IgD-negative memory B cell (primary cell): ENCODE measurements around the gene FBXO2. TPM values are rescaled to one million over a fixed set of nuclear protein-coding genes. Genes with fewer than 3 reads are reported as not detected.

ENCODE experiments used
- H3K27ac Mint-ChIP-seq, 3 donors: one replicate each; pipeline ENCODE4 v1.8.0; 2020 to 2022; ENCODE audit warnings: mild to moderate bottlenecking in 3 of 3, mixed read lengths in 3 of 3, moderate library complexity in 1 of 3
- H3K27me3 Mint-ChIP-seq: one replicate; pipeline ENCODE4 v1.8.0; 2021; ENCODE audit warnings: mixed read lengths
- H3K36me3 Mint-ChIP-seq: one replicate; pipeline ENCODE4 v1.8.0; 2020; ENCODE audit warnings: mild to moderate bottlenecking, mixed read lengths
- H3K4me1 Mint-ChIP-seq, 3 donors: one replicate each; pipeline ENCODE4 v1.8.0; 2020 to 2022; ENCODE audit warnings: mixed read lengths in 3 of 3, mild to moderate bottlenecking in 1 of 3
- H3K4me3 Mint-ChIP-seq, 4 donors: one replicate each; pipeline ENCODE4 v1.8.0; 2020 to 2022; ENCODE audit warnings: mild to moderate bottlenecking in 4 of 4, mixed read lengths in 4 of 4, moderate library complexity in 3 of 4
- H3K9me3 Mint-ChIP-seq, 3 donors: one replicate each; pipeline ENCODE4 v1.8.0; 2020 to 2021; ENCODE audit warnings: mixed read lengths in 3 of 3, mild to moderate bottlenecking in 1 of 3
- polyA plus RNA-seq: library from polyadenylated mRNA; unstranded; fragments of 300-500 nt; fragmentation: Illumina TruSeq; gene quantifications from one replicate; pipeline ENCODE4 v1.2.3, GENCODE V29; 2021

FBXO2 gene
- polyA plus RNA-seq, 1 donor from 2014 or later, result 18.0 TPM

- Mint-ChIP-seq H3K4me3 (no peak overlapping the region), H3K36me3 (no peaks in the 10 kb centered on the region), H3K9me3 (no peaks in the 10 kb centered on the region), H3K4me1 (peaks cover 5 to 14% (median 8%) of the 10 kb centered on the region in 3 donors), H3K27ac (no peak overlapping the region), H3K27me3 (peaks cover 5% of the 10 kb centered on the region)
Measured at GRCh38 chr1:11638121-11638520, 16.1 kb downstream of the FBXO2 start.

- Mint-ChIP-seq H3K36me3 (peaks cover 2% of the 10 kb centered on the region), H3K4me1 (peaks cover 10 to 13% (median 10%) of the 10 kb centered on the region in 3 donors), H3K27ac (peak overlapping the region in 1 of 3 donors; percentile 14), H3K27me3 (peaks cover 3% of the 10 kb centered on the region), H3K9me3 (no peaks in the 10 kb centered on the region), H3K4me3 (peak overlapping the region in 1 of 4 donors; percentile 84)
Measured at GRCh38 chr1:11634365-11635192, 19.6 kb downstream of the FBXO2 start.

- Mint-ChIP-seq H3K36me3 (peaks cover 2% of the 10 kb centered on the region), H3K27me3 (peaks cover 12% of the 10 kb centered on the region), H3K9me3 (no peaks in the 10 kb centered on the region), H3K4me3 (peak overlapping the region in 1 of 4 donors; percentile 17), H3K27ac (no peak overlapping the region), H3K4me1 (peaks cover 1 to 5% (median 5%) of the 10 kb centered on the region in 3 donors)
Measured at GRCh38 chr1:11629184-11630016, 24.8 kb downstream of the FBXO2 start.

GRCh38 chr1:11628767-11629166 lies 25.5 kb downstream of the FBXO2 start:
- no peak overlapping the region for H3K4me3 Mint-ChIP-seq
- peaks cover 0 to 5% (median 1%) of the 10 kb centered on the region in 3 donors for H3K4me1 Mint-ChIP-seq
- peak overlapping the region in 1 of 3 donors; percentile 13 for H3K27ac Mint-ChIP-seq
- H3K9me3 Mint-ChIP-seq, result no peaks in the 10 kb centered on the region
- peaks cover 13% of the 10 kb centered on the region for H3K27me3 Mint-ChIP-seq
- peaks cover 2% of the 10 kb centered on the region for H3K36me3 Mint-ChIP-seq

- Mint-ChIP-seq H3K4me1 (peaks cover 0 to 4% (median 1%) of the 10 kb centered on the region in 3 donors), H3K27me3 (peaks cover 20% of the 10 kb centered on the region), H3K4me3 (no peak overlapping the region), H3K27ac (no peak overlapping the region), H3K36me3 (peaks cover 2% of the 10 kb centered on the region), H3K9me3 (peaks cover 0 to 2% (median 0%) of the 10 kb centered on the region in 3 donors)
Measured at GRCh38 chr1:11626551-11626950, 27.7 kb downstream of the FBXO2 start.

GRCh38 chr1:11623702-11624101 lies 30.5 kb downstream of the FBXO2 start:
- Mint-ChIP-seq H3K4me1 (no peaks in the 10 kb centered on the region), H3K27me3 (peaks cover 25% of the 10 kb centered on the region), H3K4me3 (no peak overlapping the region), H3K36me3 (no peaks in the 10 kb centered on the region), H3K9me3 (peaks cover 0 to 2% (median 1%) of the 10 kb centered on the region in 3 donors), H3K27ac (no peak overlapping the region)

GRCh38 chr1:11622398-11622797 lies 31.8 kb downstream of the FBXO2 start:
- Mint-ChIP-seq H3K4me1 (no peaks in the 10 kb centered on the region), H3K36me3 (no peaks in the 10 kb centered on the region), H3K27ac (no peak overlapping the region), H3K9me3 (peaks cover 0 to 2% (median 1%) of the 10 kb centered on the region in 3 donors), H3K4me3 (no peak overlapping the region), H3K27me3 (peaks cover 29% of the 10 kb centered on the region)

GRCh38 chr1:11620924-11621323 lies 33.3 kb downstream of the FBXO2 start:
- H3K36me3 Mint-ChIP-seq, result no peaks in the 10 kb centered on the region
- no peak overlapping the region for H3K4me3 Mint-ChIP-seq
- H3K9me3 Mint-ChIP-seq, result peaks cover 0 to 2% (median 1%) of the 10 kb centered on the region in 3 donors
- peaks cover 25% of the 10 kb centered on the region for H3K27me3 Mint-ChIP-seq
- H3K4me1 Mint-ChIP-seq, result no peaks in the 10 kb centered on the region
- H3K27ac Mint-ChIP-seq, result no peak overlapping the region

GRCh38 chr1:11620405-11620804 lies 33.8 kb downstream of the FBXO2 start:
- H3K27ac Mint-ChIP-seq, result no peak overlapping the region
- no peak overlapping the region for H3K4me3 Mint-ChIP-seq
- H3K4me1 Mint-ChIP-seq, result no peaks in the 10 kb centered on the region
- no peaks in the 10 kb centered on the region for H3K36me3 Mint-ChIP-seq
- peaks cover 21% of the 10 kb centered on the region for H3K27me3 Mint-ChIP-seq
- H3K9me3 Mint-ChIP-seq, result peaks cover 0 to 2% (median 1%) of the 10 kb centered on the region in 3 donors

GRCh38 chr1:11617741-11618140 lies 36.5 kb downstream of the FBXO2 start:
- no peak overlapping the region for H3K4me3 Mint-ChIP-seq
- H3K36me3 Mint-ChIP-seq, result no peaks in the 10 kb centered on the region
- H3K27me3 Mint-ChIP-seq, result peaks cover 16% of the 10 kb centered on the region
- H3K27ac Mint-ChIP-seq, result no peak overlapping the region
- H3K9me3 Mint-ChIP-seq, result peaks cover 0 to 1% (median 0%) of the 10 kb centered on the region in 3 donors
- H3K4me1 Mint-ChIP-seq, result peaks cover 0 to 1% (median 0%) of the 10 kb centered on the region in 3 donors

- Mint-ChIP-seq H3K4me1 (peaks cover 0 to 1% (median 0%) of the 10 kb centered on the region in 3 donors), H3K36me3 (no peaks in the 10 kb centered on the region), H3K27ac (no peak overlapping the region), H3K9me3 (peaks cover 0 to 1% (median 0%) of the 10 kb centered on the region in 3 donors), H3K27me3 (peaks cover 16% of the 10 kb centered on the region), H3K4me3 (peak overlapping the region in 1 of 4 donors; percentile 1)
Measured at GRCh38 chr1:11617314-11617713, 36.9 kb downstream of the FBXO2 start.

GRCh38 chr1:11616766-11617165 lies 37.5 kb downstream of the FBXO2 start:
- Mint-ChIP-seq H3K27me3 (peaks cover 13% of the 10 kb centered on the region), H3K4me1 (peaks cover 0 to 1% (median 0%) of the 10 kb centered on the region in 3 donors), H3K27ac (no peak overlapping the region), H3K9me3 (peaks cover 0 to 1% (median 0%) of the 10 kb centered on the region in 3 donors), H3K4me3 (no peak overlapping the region), H3K36me3 (no peaks in the 10 kb centered on the region)

GRCh38 chr1:11615090-11615489 lies 39.1 kb downstream of the FBXO2 start:
- Mint-ChIP-seq H3K27ac (no peak overlapping the region), H3K9me3 (peaks cover 0 to 1% (median 0%) of the 10 kb centered on the region in 3 donors), H3K36me3 (no peaks in the 10 kb centered on the region), H3K4me1 (peaks cover 0 to 1% (median 0%) of the 10 kb centered on the region in 3 donors), H3K27me3 (peaks cover 12% of the 10 kb centered on the region), H3K4me3 (no peak overlapping the region)

GRCh38 chr1:11613347-11613746 lies 40.9 kb downstream of the FBXO2 start:
- Mint-ChIP-seq H3K4me1 (peaks cover 0 to 1% (median 0%) of the 10 kb centered on the region in 3 donors), H3K36me3 (no peaks in the 10 kb centered on the region), H3K4me3 (no peak overlapping the region), H3K27ac (no peak overlapping the region), H3K9me3 (no peaks in the 10 kb centered on the region), H3K27me3 (peaks cover 7% of the 10 kb centered on the region)
